Lower lobe of right lung (tissue), 2 donors: ENCODE data around the gene NAA80. TPM values are rescaled to one million over a fixed set of nuclear protein-coding genes. Genes with fewer than 3 reads are reported as not detected.
"Not testable (repeated sequence)": the region's sequence is repeated elsewhere in the genome, so short reads cannot be mapped to it uniquely, and the experiment has no call there.

ENCODE experiments used
- ATAC-seq, 2 donors: fragments of 200-7000 bp; cut with Tn5 transposase; one replicate each; pipeline ENCODE4 v1.9.1; 2020 to 2022; ENCODE audit warnings: mild to moderate bottlenecking in 2 of 2, moderate library complexity in 2 of 2
- DNase-seq: peaks from one replicate; pipeline ENCODE4 v3.0.0-alpha.2; 2020
- H3K27ac ChIP-seq: fragments of 200-600 bp; one replicate; pipeline ENCODE4 v1.8.0; 2022
- H3K27me3 ChIP-seq: fragments of 200-600 bp; one replicate; pipeline ENCODE4 v1.8.0; 2022; ENCODE audit warnings: low read depth
- H3K36me3 ChIP-seq: fragments of 200-600 bp; one replicate; pipeline ENCODE4 v1.8.0; 2022; ENCODE audit warnings: mild to moderate bottlenecking
- H3K4me1 ChIP-seq: fragments of 200-600 bp; one replicate; pipeline ENCODE4 v1.8.0; 2022
- H3K4me3 ChIP-seq: fragments of 200-600 bp; one replicate; pipeline ENCODE4 v1.8.0; 2022; ENCODE audit warnings: mild to moderate bottlenecking
- H3K9me3 ChIP-seq: fragments of 200-600 bp; one replicate; pipeline ENCODE4 v1.8.0; 2022
- intact Hi-C: fragments of 100-400 bp; cut with DNase I; formaldehyde crosslinking; loops from one replicate; pipeline ENCODE4 v1.11.0; 2022
- total RNA-seq: library from RNA; stranded (reverse); fragmentation: NEBNext Ultra II Directional; extraction: Animal tissue kit (Norgen Biotek cat#: 25700); gene quantifications from one replicate; pipeline ENCODE4 v1.2.1, GENCODE V29; 2021
- TF ChIP-seq, protein P1 (sequence below): fragments of 200-600 bp; IDR thresholded peaks from one replicate; pipeline ENCODE4 v1.8.0; 2022; ENCODE audit warnings: antibody characterized with exemption, mild to moderate bottlenecking
- donor health status: DM: no; HTN: yes; CAD: no; lungs with severe emphysema.

The NAA80 gene
- total RNA-seq, 1 donor from 2014 or later = 9.3 TPM

DNA sequence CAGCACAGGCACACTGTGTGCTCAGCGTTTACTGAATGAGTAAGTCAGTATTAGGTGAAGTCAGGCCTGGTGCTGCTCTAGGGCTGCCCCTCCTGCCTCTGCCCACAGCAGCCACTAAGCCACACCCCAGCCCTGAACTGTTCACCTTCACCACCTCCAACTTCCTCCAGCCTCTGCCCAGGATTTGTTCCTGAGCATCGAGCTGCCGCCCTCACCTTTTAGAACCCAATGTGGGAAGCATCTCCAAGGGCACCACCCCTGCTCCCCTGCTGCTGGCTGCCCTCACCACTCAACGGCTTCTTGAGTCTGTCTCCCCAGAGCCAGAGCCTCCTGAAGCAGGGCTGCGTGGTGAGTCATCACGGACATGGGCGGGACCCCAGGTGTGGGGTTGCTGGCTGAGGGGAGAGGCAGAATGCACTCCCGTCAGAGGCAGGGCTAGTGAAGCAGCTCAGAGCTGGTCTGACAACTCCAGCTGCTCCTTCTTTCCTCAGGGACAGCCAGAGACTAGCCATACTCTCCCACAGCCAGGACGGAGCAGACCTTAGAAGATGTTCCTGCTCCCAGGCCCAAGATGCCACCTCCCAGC, 17.5 kb upstream of the NAA80 start:
- Histone ChIP-seq H3K4me3 (peak overlapping the region; percentile 91), H3K27me3 (no peaks in the 10 kb centered on the region), H3K36me3 (peaks cover 47% of the 10 kb centered on the region), H3K27ac (peak overlapping the region; percentile 98), H3K9me3 (no peaks in the 10 kb centered on the region), H3K4me1 (peaks cover 75% of the 10 kb centered on the region)
- DNase-seq = peak; percentile 93
- intact Hi-C loops = no loop called here
- TF ChIP-seq, protein P1, sequence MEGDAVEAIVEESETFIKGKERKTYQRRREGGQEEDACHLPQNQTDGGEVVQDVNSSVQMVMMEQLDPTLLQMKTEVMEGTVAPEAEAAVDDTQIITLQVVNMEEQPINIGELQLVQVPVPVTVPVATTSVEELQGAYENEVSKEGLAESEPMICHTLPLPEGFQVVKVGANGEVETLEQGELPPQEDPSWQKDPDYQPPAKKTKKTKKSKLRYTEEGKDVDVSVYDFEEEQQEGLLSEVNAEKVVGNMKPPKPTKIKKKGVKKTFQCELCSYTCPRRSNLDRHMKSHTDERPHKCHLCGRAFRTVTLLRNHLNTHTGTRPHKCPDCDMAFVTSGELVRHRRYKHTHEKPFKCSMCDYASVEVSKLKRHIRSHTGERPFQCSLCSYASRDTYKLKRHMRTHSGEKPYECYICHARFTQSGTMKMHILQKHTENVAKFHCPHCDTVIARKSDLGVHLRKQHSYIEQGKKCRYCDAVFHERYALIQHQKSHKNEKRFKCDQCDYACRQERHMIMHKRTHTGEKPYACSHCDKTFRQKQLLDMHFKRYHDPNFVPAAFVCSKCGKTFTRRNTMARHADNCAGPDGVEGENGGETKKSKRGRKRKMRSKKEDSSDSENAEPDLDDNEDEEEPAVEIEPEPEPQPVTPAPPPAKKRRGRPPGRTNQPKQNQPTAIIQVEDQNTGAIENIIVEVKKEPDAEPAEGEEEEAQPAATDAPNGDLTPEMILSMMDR = no peak
- ATAC-seq = peak; percentile 82 to 84

DNA sequence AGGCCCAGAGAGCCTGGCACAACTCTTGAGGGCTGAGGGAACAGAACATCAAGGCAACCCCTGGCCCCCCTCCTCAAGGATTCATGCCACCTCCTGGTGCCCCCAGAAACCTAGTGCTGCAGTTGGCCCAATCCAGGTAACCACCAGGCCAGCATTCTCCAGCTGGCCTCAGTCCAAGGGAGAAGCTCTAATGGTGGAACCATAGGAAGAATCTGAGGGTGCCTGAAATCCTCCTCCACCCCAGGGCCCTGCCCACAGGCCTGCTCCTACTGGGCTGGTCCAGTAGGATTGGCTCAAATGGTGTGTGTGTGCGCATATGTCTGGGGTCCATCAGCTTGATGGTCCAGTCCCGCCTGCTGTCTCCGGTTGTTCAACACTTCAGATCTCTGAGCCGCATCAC, 15.6 kb upstream of the NAA80 start:
- no peak overlapping the region for H3K4me3 ChIP-seq
- ATAC-seq (no peak), DNase-seq (no peak)
- TF ChIP-seq, protein P1 = no peak
- peak overlapping the region; percentile 67 for H3K27ac ChIP-seq
- no peaks in the 10 kb centered on the region for H3K27me3 ChIP-seq
- peaks cover 41% of the 10 kb centered on the region for H3K36me3 ChIP-seq
- intact Hi-C loops = no loop called here
- peaks cover 65% of the 10 kb centered on the region for H3K4me1 ChIP-seq
- no peaks in the 10 kb centered on the region for H3K9me3 ChIP-seq

DNA sequence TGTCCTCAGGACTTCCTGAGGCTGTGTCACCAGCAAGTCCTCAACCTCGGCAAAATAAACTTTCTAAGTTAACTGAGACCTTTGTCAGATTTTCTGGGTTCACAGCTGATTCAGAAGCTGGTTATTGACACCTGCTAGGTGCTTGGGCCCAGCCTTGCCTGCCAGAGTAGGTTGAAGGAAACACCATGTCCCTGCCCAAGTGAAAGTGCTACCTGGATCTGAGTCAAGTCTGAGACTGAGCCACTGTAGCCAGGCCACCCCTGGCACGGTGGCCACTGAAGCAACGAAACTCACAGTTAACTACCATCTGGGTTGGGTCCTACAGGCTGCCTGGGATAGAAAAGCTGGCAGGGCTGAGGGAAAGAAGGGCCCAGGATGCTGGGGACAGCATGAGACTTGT, 15.1 kb upstream of the NAA80 start:
- Histone ChIP-seq H3K27ac (peak overlapping the region; percentile 67), H3K27me3 (no peaks in the 10 kb centered on the region), H3K36me3 (peaks cover 37% of the 10 kb centered on the region), H3K4me3 (no peak overlapping the region), H3K9me3 (no peaks in the 10 kb centered on the region), H3K4me1 (peaks cover 61% of the 10 kb centered on the region)
- DNase-seq (no peak), ATAC-seq (peak in 1 of 2 donors; percentile 4)
- intact Hi-C loops = no loop called here
- TF ChIP-seq, protein P1 = no peak

DNA sequence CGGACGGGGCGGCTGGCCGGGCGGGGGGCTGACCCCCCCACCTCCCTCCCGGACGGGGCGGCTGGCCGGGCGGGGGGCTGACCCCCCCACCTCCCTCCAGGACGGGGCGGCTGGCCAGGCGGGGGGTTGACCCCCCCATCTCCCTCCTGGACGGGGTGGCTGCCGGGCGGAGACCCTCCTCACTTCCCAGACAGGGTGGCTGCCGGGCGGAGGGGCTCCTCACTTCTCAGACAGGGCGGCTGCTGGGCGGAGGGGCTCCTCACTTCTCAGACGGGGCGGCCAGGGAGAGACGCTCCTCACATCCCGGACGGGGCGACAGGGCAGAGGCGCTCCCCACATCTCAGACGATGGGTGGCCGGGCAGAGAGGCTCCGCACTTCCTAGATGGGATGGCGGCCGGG, 12.8 kb upstream of the NAA80 start:
- intact Hi-C loops, ATAC-seq: not testable (repeated sequence)
- peak overlapping the region; percentile 18 for H3K27ac ChIP-seq

DNA sequence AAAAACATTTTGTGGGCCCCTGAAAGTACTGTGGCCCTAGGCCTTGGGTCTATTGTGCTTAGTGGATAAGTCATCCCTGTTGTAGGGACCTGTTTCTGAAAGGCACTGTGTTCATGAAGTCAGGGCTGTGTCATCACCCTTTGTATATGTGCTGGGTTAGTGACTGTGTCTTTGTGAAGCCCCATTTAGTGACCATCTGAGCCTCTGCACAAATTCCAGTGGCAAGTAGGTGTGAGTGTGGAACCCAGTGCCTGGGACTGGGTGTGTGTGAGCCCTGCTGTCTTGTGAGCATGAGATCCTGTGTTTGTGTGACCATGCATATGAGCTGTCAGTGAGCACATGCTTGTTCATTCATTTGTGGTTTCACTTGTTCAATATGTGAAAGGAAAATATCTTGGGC, 5.4 kb upstream of the NAA80 start:
- Histone ChIP-seq H3K27me3 (no peaks in the 10 kb centered on the region), H3K4me1 (peaks cover 40% of the 10 kb centered on the region), H3K9me3 (no peaks in the 10 kb centered on the region), H3K4me3 (no peak overlapping the region), H3K36me3 (no peaks in the 10 kb centered on the region), H3K27ac (no peak overlapping the region)
- intact Hi-C loops = no loop called here
- TF ChIP-seq, protein P1 = no peak
- ATAC-seq (no peak), DNase-seq (no peak)

More for the DNA sequence above, 12.8 kb upstream of the NAA80 start:
- DNase-seq, H3K9me3 ChIP-seq, H3K27me3 ChIP-seq: not testable (repeated sequence)
- Histone ChIP-seq H3K4me1 (peaks cover 38% of the 10 kb centered on the region), H3K36me3 (peaks cover 14% of the 10 kb centered on the region), H3K4me3 (peak overlapping the region; percentile 8)

DNA sequence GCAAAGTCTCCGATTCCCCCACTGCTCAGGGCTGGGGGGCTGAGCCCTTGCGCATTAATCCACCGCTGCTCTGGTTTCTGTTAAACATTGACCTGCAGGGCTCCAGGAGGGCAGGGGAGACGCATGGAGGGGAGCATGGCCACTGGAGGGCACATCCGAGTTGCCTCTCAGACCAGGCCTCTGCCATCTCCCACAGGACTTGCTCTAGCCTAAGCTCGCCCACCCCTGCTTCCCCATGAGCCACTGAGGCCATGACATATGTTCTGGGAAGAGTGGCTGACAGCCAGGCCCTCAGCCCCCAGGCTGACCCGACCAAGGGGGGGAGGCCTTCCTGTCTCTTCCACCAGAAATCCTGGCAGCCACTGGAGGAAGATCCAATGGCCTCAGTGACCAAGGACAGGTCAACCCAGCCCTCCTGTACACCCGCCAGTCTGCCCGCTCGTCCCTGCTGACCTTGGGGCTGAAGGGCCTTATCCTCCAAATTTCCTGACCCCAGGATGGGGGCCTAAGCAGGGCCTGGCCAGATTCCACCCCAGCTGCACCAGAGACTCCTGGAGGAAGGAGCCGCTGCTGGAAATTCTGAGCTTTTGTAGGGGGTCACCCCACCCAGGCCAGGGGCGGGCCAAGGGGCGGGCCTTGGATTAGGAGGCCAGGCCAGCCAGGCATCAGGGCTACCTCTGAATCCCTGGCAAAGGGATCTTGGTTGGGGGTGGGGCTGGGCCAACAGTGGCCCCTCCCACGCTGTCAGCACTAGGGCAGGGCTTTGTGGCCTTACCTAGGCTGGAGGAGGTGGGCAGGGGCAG, 4.0 kb upstream of the NAA80 start, which contains the start of gene HYAL1:
HYAL1 (minus strand) TSS at position 562 of the 803 bp plus-strand sequence. CDS start 618 bp downstream, outside the sequence.
- TF ChIP-seq, protein P1 = peak; percentile 39
- Histone ChIP-seq H3K27me3 (no peaks in the 10 kb centered on the region), H3K4me1 (peaks cover 47% of the 10 kb centered on the region), H3K4me3 (peak within 1 kb of the TSS; percentile 75), H3K27ac (peak within 1 kb of the TSS; percentile 84), H3K36me3 (no peaks in the 10 kb centered on the region), H3K9me3 (no peaks in the 10 kb centered on the region)
- ATAC-seq (peak; percentile 64 to 73), DNase-seq (peak; percentile 89)
- intact Hi-C loops = no loop called here
